GM19467 (cell line): ENCODE results near the gene MAGEE1.
A peak's percentile ranks its signal among the peaks of the same experiment; 100 is the strongest.

Experiments
- ATAC-seq: cut with Tn5 transposase; IDR thresholded peaks from one replicate; pipeline ENCODE4 v1.9.1; 2021; ENCODE audit warnings: mild to moderate bottlenecking, moderate library complexity; ENCODE audit not compliant: unreplicated experiment

Gene MAGEE1, protein sequence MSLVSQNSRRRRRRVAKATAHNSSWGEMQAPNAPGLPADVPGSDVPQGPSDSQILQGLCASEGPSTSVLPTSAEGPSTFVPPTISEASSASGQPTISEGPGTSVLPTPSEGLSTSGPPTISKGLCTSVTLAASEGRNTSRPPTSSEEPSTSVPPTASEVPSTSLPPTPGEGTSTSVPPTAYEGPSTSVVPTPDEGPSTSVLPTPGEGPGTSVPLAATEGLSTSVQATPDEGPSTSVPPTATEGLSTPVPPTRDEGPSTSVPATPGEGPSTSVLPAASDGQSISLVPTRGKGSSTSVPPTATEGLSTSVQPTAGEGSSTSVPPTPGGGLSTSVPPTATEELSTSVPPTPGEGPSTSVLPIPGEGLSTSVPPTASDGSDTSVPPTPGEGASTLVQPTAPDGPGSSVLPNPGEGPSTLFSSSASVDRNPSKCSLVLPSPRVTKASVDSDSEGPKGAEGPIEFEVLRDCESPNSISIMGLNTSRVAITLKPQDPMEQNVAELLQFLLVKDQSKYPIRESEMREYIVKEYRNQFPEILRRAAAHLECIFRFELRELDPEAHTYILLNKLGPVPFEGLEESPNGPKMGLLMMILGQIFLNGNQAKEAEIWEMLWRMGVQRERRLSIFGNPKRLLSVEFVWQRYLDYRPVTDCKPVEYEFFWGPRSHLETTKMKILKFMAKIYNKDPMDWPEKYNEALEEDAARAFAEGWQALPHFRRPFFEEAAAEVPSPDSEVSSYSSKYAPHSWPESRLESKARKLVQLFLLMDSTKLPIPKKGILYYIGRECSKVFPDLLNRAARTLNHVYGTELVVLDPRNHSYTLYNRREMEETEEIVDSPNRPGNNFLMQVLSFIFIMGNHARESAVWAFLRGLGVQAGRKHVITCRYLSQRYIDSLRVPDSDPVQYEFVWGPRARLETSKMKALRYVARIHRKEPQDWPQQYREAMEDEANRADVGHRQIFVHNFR

DNA sequence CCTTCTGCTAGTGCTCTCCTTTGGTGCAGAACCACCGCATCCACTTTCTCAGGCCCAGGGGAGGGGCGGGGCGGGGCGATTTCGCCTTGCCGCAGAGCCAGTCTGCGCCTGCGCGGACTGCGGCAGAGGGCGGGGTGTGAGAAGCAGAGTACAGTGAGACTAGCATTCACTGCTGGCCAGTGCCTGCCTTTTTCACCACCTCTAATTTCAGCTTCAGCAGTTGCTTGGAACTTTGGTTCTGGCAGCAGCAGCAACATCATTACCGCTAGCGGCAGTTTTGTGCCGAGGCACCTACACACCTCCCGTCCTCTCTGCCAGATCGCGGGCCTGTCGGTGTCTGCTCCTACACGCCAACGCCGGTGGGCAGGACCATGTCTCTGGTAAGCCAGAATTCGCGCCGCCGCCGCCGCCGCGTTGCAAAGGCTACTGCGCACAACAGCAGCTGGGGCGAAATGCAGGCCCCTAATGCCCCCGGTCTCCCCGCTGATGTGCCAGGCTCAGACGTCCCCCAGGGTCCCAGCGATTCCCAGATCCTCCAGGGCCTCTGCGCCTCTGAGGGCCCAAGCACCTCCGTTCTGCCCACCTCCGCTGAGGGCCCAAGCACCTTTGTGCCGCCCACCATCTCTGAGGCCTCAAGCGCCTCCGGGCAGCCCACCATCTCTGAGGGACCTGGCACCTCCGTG lies at the start of gene MAGEE1:
MAGEE1 (plus strand) TSS at position 151 of the 683 bp plus-strand sequence; CDS start at position 372, 221 bp downstream.
- ATAC-seq: peak; percentile 87

DNA sequence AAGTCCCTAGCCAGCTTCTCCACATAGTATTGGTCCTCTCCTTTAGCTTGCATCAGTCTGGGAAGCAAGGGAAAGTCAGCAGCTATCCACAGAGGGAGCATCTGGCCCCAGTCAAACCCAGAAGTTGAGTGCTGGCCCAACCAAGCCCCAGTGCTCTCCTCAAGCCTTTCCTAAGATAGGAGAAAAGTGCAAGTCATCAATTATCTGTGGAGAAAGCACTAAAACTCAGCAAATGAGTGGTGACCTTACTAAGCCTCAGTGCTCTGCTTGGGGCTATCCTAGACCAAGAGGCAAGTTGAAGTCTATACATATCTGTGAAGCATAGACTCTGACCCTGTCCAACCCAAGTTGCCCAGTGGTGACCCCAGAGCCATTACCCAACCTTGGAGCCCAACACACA lies 28.5 kb upstream of the MAGEE1 start:
- ATAC-seq: no peak

DNA sequence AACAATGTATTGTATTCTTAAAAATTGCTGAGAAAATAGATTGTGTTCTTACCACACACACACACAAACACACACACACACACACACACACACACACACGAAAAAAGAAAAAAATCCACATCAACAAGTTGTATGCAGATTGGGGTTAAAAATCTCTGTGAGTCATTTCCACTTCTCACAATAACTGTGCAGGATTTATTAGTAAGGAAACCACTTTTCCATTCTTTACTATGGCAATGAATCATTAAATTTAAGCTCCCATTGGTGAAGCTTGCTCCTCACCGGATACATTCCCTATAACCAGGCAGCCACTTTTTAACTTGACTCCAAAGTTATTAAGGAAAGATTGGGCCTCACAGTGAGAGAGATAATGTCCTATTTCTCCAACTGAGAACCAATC lies 19.7 kb upstream of the MAGEE1 start:
- no peak for ATAC-seq

DNA sequence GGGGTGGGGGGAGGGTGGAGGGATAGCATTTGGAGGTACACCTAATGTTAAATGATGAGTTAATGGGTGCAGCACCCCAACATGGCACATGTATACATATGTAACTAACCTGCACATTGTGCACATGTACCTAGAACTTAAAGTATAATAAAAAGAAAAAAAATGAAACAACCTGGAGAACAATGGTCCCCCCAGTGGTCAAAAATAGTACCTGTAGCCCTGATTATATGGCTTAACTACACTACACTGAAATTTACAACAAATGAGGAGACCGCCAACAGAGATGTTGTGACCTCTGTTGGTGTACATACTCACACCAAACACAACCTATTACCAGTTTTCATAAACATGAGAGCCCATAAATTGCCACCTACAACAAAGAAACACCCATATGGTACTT lies 7.3 kb upstream of the MAGEE1 start:
- no peak for ATAC-seq

DNA sequence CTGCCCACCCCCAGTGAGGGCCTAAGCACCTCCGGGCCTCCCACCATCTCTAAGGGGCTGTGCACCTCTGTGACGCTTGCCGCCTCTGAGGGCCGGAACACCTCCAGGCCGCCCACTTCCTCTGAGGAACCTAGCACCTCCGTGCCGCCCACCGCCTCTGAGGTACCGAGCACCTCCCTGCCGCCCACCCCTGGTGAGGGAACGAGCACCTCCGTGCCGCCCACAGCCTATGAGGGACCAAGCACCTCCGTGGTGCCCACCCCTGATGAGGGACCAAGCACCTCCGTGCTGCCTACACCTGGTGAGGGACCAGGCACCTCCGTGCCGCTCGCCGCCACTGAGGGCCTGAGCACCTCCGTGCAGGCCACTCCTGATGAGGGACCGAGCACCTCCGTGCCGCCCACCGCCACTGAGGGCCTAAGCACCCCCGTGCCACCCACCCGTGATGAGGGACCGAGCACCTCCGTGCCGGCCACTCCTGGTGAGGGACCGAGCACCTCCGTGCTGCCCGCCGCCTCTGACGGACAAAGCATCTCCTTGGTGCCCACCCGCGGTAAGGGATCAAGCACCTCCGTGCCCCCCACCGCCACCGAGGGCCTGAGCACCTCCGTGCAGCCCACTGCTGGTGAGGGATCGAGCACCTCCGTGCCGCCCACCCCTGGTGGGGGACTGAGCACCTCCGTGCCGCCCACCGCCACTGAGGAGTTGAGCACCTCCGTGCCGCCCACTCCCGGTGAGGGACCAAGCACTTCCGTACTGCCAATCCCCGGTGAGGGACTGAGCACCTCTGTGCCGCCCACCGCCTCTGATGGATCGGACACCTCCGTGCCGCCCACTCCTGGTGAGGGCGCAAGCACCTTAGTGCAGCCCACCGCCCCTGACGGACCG lies 977 bp downstream of the MAGEE1 start:
- peak; percentile 42 for ATAC-seq

DNA sequence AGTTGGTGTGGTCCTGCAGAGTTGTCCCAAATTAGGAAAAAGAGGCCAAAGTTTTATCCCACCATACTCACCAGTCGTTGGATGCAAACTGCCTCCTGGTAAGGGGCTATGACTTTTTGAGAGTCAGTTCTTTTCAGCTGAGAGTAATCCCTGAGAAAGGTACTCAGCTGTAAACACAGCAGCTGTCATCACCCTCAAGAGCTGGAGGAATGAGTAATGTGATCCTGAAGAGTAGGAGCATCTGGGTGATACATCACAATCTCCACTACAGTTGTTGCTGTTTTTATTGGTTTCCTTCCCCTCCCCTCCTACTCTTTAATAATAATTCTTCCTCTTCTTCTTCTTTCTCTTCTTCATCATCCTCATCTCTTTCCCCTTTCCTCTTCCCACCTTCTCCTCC lies 5.7 kb downstream of the MAGEE1 start:
- no peak for ATAC-seq

DNA sequence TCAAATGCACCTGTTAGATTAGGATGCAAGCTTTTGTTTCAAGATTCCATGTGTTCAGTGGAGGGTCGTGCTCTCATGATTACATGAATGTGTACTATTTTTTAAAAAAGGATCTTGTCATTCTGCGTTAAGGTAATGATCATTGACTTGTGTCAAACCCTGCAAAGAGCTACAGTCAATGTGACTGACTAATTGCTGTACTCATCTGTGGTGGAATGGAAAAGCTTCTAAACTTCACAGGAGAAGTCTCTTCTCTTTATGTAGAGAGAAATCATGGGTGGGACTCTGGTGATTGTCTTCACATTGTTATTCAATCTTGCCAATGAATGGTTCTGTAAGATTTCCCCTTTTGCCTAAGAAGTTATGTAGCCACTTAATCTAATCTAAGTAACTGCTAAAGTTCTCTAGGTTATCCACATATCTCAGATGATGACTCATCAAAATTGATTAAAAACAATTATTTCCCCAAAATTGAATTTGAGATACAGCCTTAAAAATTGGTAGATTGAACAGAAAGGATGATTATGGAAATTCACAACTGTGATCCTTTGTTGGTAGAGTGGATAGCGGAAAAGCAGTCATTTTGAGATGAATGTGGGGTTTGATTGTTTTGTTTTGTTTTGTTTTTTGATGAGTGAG lies 6.7 kb downstream of the MAGEE1 start:
- ATAC-seq: no peak

DNA sequence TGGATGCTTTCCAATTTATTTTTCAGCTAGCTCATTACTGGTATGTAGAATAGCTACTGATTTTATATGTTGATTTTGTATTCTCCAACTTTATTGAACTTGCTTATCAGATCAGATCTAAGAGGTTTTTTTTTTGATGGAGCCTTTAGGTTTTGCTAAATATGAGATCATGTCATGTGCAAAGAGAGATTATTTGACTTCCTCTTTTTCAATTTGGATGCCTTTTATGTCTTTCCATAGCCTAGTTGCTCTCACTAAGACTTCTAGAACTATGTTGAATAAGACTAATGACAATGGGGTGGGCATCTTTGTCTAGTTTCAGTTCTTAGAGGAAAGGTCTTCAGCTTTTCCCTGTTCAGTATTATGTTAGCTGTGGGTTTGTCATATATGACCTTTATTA lies 11.7 kb downstream of the MAGEE1 start:
- ATAC-seq: no peak

DNA sequence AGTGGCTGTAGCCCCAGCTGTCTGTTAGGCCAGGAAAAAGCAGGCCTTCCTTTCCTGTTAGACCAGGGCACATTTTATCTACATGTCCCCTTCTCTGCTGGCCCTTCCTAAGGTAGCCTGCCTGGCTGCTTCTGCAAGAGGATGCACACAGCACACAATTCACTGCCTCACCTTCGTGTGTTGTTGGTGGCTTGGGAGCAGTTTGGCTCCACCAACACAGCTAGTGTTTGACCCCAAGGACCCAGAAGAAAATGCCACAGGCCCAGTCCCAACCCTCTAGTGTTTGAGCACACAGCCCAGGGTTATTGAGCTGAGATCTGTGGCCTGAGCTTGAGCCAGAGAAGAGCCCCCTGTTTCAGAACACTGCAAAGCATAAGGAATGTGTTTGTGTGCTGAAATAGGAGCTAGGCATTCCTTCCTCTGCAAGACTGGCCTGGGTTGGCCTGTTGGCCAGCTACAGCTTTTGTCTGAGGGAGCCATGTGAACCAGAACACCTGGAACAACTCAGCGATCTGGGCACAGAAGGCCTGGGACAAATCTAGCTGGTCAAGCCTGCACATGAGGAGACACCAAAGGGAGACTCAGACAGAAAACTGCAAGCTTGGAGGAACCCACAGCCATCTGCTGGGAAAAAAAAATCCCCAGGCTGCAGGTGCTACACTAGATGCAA lies 26.4 kb downstream of the MAGEE1 start:
- no peak for ATAC-seq

DNA sequence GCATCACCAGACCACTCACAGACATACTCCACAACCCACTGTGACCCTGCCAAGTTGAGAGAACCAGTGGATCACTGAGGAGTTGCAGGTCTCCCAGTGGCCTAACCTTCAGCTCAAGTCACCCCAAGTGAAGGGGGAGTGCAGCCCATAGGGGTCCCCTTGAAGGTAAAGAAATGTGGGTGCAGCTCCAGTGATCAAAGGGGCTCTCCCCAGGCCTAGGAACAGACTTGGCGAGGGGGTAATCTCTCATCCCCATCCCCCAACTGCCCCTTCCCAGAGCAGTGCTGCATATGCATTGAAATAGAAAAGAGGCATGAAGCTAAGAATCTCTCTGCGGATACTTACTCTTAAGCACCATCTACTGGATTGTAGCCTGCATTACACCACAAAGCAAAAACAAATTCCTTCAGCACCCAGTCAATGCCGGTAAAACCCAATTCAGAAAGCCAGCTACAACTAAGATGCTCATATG lies 27.0 kb downstream of the MAGEE1 start:
- peak; percentile 81 for ATAC-seq

DNA sequence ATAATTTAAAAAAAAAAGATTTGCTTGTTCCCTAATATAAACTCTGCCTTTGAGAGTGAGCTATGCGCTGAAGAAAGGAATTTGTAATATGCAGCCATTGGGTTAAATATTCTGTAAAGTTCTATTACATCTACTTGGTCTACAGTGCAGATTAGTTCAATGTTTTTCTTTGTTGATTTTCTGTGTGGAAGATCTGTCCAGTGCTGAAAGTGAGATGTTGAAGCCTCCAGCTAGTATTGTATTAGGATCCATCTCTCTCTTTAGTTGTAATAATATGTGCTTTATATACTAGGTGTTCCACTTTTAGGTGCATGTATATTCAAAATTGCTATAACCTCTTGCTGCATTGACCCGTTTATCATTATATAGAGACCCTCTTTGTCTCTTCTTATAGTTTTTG lies 49.8 kb downstream of the MAGEE1 start:
- no peak for ATAC-seq
